Suprapubic skin (tissue), 4 donors: Measurements from ENCODE around the gene PPFIA4. TPM values are rescaled to one million over a fixed set of nuclear protein-coding genes. Genes with fewer than 3 reads are reported as not detected.

Experiments
- DNase-seq, 2 donors: peaks; one replicate each; pipeline ENCODE4 v3.0.0-alpha.2; 2019; ENCODE audit warnings: low spot score in 2 of 2
- H3K27ac ChIP-seq: fragments of 200-600 bp; sonication (generic); one replicate; pipeline ENCODE4 v1.5.1; 2019
- H3K27me3 ChIP-seq: fragments of 200-600 bp; sonication (generic); one replicate; pipeline ENCODE4 v1.5.1; 2019
- H3K36me3 ChIP-seq: fragments of 200-600 bp; sonication (generic); one replicate; pipeline ENCODE4 v1.5.1; 2019
- H3K4me1 ChIP-seq: fragments of 200-600 bp; sonication (generic); one replicate; pipeline ENCODE4 v1.5.1; 2019
- H3K4me3 ChIP-seq: fragments of 200-600 bp; sonication (generic); one replicate; pipeline ENCODE4 v1.5.1; 2019; ENCODE audit warnings: mild to moderate bottlenecking
- H3K9me3 ChIP-seq: fragments of 200-600 bp; sonication (generic); one replicate; pipeline ENCODE4 v1.5.1; 2019
- CTCF ChIP-seq, 2 donors: fragments of 200-600 bp in 1 of 2; fragments of 450-650 bp in 1 of 2; sonication (generic) in 1 of 2; IDR thresholded peaks; one replicate each; pipeline ENCODE4 v1.5.1; 2016 to 2019; ENCODE audit warnings: antibody characterized with exemption in 2 of 2, mild to moderate bottlenecking in 1 of 2, moderate library complexity in 1 of 2
- EP300 ChIP-seq: sonication (generic); formaldehyde crosslinking; IDR thresholded peaks from one replicate; pipeline ENCODE4 v1.6.1; 2017; ENCODE audit warnings: antibody characterized with exemption
- POLR2A ChIP-seq, 2 donors: fragments of 450-650 bp; IDR thresholded peaks; one replicate each; pipeline ENCODE4 v1.6.1; 2017; ENCODE audit warnings: antibody characterized with exemption in 2 of 2, mild to moderate bottlenecking in 2 of 2, moderate library complexity in 2 of 2
- POLR2AphosphoS5 ChIP-seq, 3 donors: sonication (generic); formaldehyde crosslinking; IDR thresholded peaks; one replicate each; pipeline ENCODE4 v1.6.1; 2017; ENCODE audit warnings: antibody characterized with exemption in 3 of 3
- WGBS: methylation state at CpG from one replicate; pipeline ENCODE4 v1.1.5; 2018; 5-methylcytosine and 5-hydroxymethylcytosine counted together
- total RNA-seq, 4 donors: library from RNA; depleted of rRNA; stranded (reverse); fragments of >200 nt; gene quantifications; one replicate each; pipeline ENCODE4 v1.1.0, GENCODE V29; 2016

PPFIA4 gene
- total RNA-seq, 4 donors from 2014 or later, result 0.26 to 38.7 (median 1.5) TPM

GRCh38 chr1:203112475-203112874, 86.2 kb downstream of the PPFIA4 start:
- peaks cover under 1% of the 10 kb centered on the region for H3K4me1 ChIP-seq
- 78% methylated on average over 2 of the region's 2 CpGs for WGBS
- DNase-seq, result no peak
- H3K4me3 ChIP-seq, result no peak overlapping the region
- H3K9me3 ChIP-seq, result no peaks in the 10 kb centered on the region
- H3K27me3 ChIP-seq, result peaks cover 12% of the 10 kb centered on the region
- no peak overlapping the region for H3K27ac ChIP-seq
- TF ChIP-seq CTCF (IDR thresholded peaks at IDR 0.05) (no peak), EP300 (no peak), POLR2AphosphoS5 (IDR thresholded peaks at IDR 0.05) (no peak), POLR2A (IDR thresholded peaks at IDR 0.05) (no peak)
- no peaks in the 10 kb centered on the region for H3K36me3 ChIP-seq

- TF ChIP-seq CTCF (IDR thresholded peaks at IDR 0.05) (no peak), EP300 (no peak), POLR2AphosphoS5 (IDR thresholded peaks at IDR 0.05) (no peak), POLR2A (IDR thresholded peaks at IDR 0.05) (no peak)
- H3K4me1 ChIP-seq, result peaks cover 8% of the 10 kb centered on the region
- H3K4me3 ChIP-seq, result no peak overlapping the region
- H3K36me3 ChIP-seq, result no peaks in the 10 kb centered on the region
- no peak for DNase-seq
- no peak overlapping the region for H3K27ac ChIP-seq
- no peaks in the 10 kb centered on the region for H3K9me3 ChIP-seq
- peaks cover 21% of the 10 kb centered on the region for H3K27me3 ChIP-seq
- 84% methylated on average over 4 of the region's 4 CpGs for WGBS
These were observed 87.0 kb downstream of the PPFIA4 start for GRCh38 chr1:203113308-203113707.

GRCh38 chr1:203114202-203114601, 87.9 kb downstream of the PPFIA4 start:
- no peaks in the 10 kb centered on the region for H3K36me3 ChIP-seq
- no peak overlapping the region for H3K27ac ChIP-seq
- H3K4me3 ChIP-seq, result no peak overlapping the region
- no peaks in the 10 kb centered on the region for H3K9me3 ChIP-seq
- DNase-seq, result no peak
- H3K27me3 ChIP-seq, result peaks cover 30% of the 10 kb centered on the region
- TF ChIP-seq POLR2A (IDR thresholded peaks at IDR 0.05) (no peak), CTCF (IDR thresholded peaks at IDR 0.05) (no peak), EP300 (no peak), POLR2AphosphoS5 (IDR thresholded peaks at IDR 0.05) (no peak)
- WGBS, result 78% methylated on average over 7 of the region's 7 CpGs
- H3K4me1 ChIP-seq, result peaks cover 8% of the 10 kb centered on the region

GRCh38 chr1:203116091-203116820, 90.0 kb downstream of the PPFIA4 start:
- no peak overlapping the region for H3K27ac ChIP-seq
- H3K9me3 ChIP-seq, result no peaks in the 10 kb centered on the region
- H3K4me1 ChIP-seq, result peaks cover 8% of the 10 kb centered on the region
- WGBS, result 65% methylated on average over 10 of the region's 10 CpGs
- no peaks in the 10 kb centered on the region for H3K36me3 ChIP-seq
- no peak for DNase-seq
- H3K27me3 ChIP-seq, result peaks cover 50% of the 10 kb centered on the region
- TF ChIP-seq EP300, result no peak
- no peak for TF ChIP-seq POLR2A (IDR thresholded peaks at IDR 0.05)
- no peak for TF ChIP-seq CTCF (IDR thresholded peaks at IDR 0.05)
- TF ChIP-seq POLR2AphosphoS5 (IDR thresholded peaks at IDR 0.05), result no peak
- no peak overlapping the region for H3K4me3 ChIP-seq

- H3K9me3 ChIP-seq, result no peaks in the 10 kb centered on the region
- DNase-seq, result peak in 1 of 2 donors; percentile 35
- H3K27ac ChIP-seq, result no peak overlapping the region
- WGBS, result 42% methylated on average over 20 of the region's 35 CpGs
- TF ChIP-seq POLR2AphosphoS5 (IDR thresholded peaks at IDR 0.05) (no peak), CTCF (IDR thresholded peaks at IDR 0.05) (peak; percentile 51 to 74), POLR2A (IDR thresholded peaks at IDR 0.05) (no peak), EP300 (no peak)
- no peaks in the 10 kb centered on the region for H3K36me3 ChIP-seq
- H3K27me3 ChIP-seq, result peaks cover 57% of the 10 kb centered on the region
- no peak overlapping the region for H3K4me3 ChIP-seq
- H3K4me1 ChIP-seq, result peaks cover 8% of the 10 kb centered on the region
These were observed 91.6 kb downstream of the PPFIA4 start for GRCh38 chr1:203117611-203118575.
